SU-DHL-6 (cell line): ENCODE results near the gene ABL2.
"Not testable (repeated sequence)": the region's sequence is repeated elsewhere in the genome, so short reads cannot be mapped to it uniquely, and the experiment has no call there.

Experiments used
- H2AFZ ChIP-seq: fragments of 200-600 bp; sonication (generic); 2 replicates; pipeline ENCODE4 v1.6.1; 2014; ENCODE audit warnings: low read depth, mild to moderate bottlenecking, moderate library complexity, mixed read lengths, antibody characterized with exemption, low read length; ENCODE audit not compliant: severe bottlenecking
- H3F3A ChIP-seq: fragments of 200-600 bp; shearing (Covaris generic); 2 replicates; pipeline ENCODE4 v1.6.0; 2016; ENCODE audit warnings: antibody characterized with exemption, mild to moderate bottlenecking; ENCODE audit not compliant: insufficient read depth
- H3K27ac ChIP-seq: fragments of 200-600 bp; sonication (generic); 2 replicates; pipeline ENCODE4 v1.5.1; 2016; ENCODE audit warnings: low read depth, mild to moderate bottlenecking, low read length, moderate library complexity, mixed read lengths
- H3K27me3 ChIP-seq: fragments of 200-600 bp; sonication (generic), shearing (Covaris generic); 2 replicates; pipeline ENCODE4 v1.6.0; 2014; ENCODE audit warnings: mild to moderate bottlenecking, low read length
- H3K36me3 ChIP-seq: fragments of 200-600 bp; sonication (generic); 2 replicates; pipeline ENCODE4 v1.6.1; 2014; ENCODE audit warnings: mild to moderate bottlenecking, low read length, mixed read lengths
- H3K4me2 ChIP-seq: fragments of 300-600, 200-600 bp; shearing (Covaris generic), sonication (generic); 2 replicates; pipeline ENCODE4 v1.6.0; 2014; ENCODE audit warnings: low read length, low read depth, mild to moderate bottlenecking; ENCODE audit not compliant: poor library complexity, severe bottlenecking
- H3K4me3 ChIP-seq: fragments of 200-600 bp; sonication (generic); 2 replicates; pipeline ENCODE4 v1.5.1; 2014; ENCODE audit warnings: antibody characterized with exemption, low read length, mild to moderate bottlenecking, mixed read lengths; ENCODE audit not compliant: insufficient read depth, poor library complexity, severe bottlenecking
- H3K79me2 ChIP-seq: fragments of 200-600 bp; sonication (generic); 2 replicates; pipeline ENCODE4 v1.6.1; 2014; ENCODE audit warnings: mild to moderate bottlenecking, low read length, moderate library complexity; ENCODE audit not compliant: insufficient read depth
- H3K9ac ChIP-seq: fragments of 200-600 bp; sonication (generic); 2 replicates; pipeline ENCODE4 v1.7.0; 2014; ENCODE audit warnings: mild to moderate bottlenecking, low read length
- H3K9me2 ChIP-seq: fragments of 200-600 bp; sonication (generic); replicated peaks from 2 replicates; pipeline ENCODE4 v1.6.1; 2014; ENCODE audit warnings: low read length; ENCODE audit not compliant: insufficient read depth
- H3K9me3 ChIP-seq: fragments of 200-600 bp; sonication (generic); 2 replicates; pipeline ENCODE4 v1.6.1; 2014; ENCODE audit warnings: low read length, mixed read lengths; ENCODE audit not compliant: insufficient read depth
- H4K20me1 ChIP-seq: fragments of 200-600 bp; sonication (generic); 2 replicates; pipeline ENCODE4 v1.6.1; 2014; ENCODE audit warnings: low read depth, mild to moderate bottlenecking, antibody characterized with exemption, low read length, moderate library complexity, mixed read lengths
- EZH2phosphoT487 ChIP-seq: fragments of 200-600 bp; sonication (generic), shearing (Covaris generic); conservative IDR thresholded peaks from 2 replicates; pipeline ENCODE4 v1.6.1; 2018; ENCODE audit warnings: mild to moderate bottlenecking, antibody characterized with exemption, low read length, moderate library complexity, mixed read lengths
- TF ChIP-seq, protein P1 (sequence below): fragments of 200-600 bp; sonication (generic); IDR thresholded peaks from one replicate; pipeline ENCODE4 v1.5.1; 2017; ENCODE audit warnings: antibody characterized with exemption, mild to moderate bottlenecking, low read length, moderate library complexity; ENCODE audit not compliant: insufficient read depth, poor library complexity, severe bottlenecking

Gene ABL2

DNA sequence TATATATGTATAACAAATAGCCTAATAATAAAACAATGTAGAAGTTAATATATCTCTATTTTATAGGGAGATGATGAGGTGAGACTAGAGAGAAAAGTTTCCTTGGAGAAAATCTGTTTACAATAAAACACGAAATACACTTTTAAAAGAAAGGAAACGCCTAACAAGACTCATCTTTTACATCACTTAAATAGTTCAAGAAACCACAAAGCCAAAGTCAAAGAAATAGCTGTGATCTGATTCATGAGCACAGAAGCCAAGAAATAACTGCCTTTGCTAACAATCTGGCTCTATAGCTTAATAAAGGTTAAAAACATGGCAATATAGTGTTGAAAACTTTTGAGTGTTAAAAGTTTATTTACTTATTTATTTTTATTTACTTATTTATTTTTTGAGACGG is 86.2 kb downstream of the ABL2 start:
- no peaks in the 10 kb centered on the region for H3K79me2 ChIP-seq
- no peak overlapping the region for H3K27ac ChIP-seq
- H3F3A ChIP-seq: peaks cover 6% of the 10 kb centered on the region; the same call in 1 of the 2 replicates
- H3K9ac ChIP-seq: no peak overlapping the region
- H3K9me3 ChIP-seq: no peaks in the 10 kb centered on the region
- TF ChIP-seq, protein P1, sequence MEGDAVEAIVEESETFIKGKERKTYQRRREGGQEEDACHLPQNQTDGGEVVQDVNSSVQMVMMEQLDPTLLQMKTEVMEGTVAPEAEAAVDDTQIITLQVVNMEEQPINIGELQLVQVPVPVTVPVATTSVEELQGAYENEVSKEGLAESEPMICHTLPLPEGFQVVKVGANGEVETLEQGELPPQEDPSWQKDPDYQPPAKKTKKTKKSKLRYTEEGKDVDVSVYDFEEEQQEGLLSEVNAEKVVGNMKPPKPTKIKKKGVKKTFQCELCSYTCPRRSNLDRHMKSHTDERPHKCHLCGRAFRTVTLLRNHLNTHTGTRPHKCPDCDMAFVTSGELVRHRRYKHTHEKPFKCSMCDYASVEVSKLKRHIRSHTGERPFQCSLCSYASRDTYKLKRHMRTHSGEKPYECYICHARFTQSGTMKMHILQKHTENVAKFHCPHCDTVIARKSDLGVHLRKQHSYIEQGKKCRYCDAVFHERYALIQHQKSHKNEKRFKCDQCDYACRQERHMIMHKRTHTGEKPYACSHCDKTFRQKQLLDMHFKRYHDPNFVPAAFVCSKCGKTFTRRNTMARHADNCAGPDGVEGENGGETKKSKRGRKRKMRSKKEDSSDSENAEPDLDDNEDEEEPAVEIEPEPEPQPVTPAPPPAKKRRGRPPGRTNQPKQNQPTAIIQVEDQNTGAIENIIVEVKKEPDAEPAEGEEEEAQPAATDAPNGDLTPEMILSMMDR: no peak
- TF ChIP-seq EZH2phosphoT487: no peak
- no peak overlapping the region for H3K4me3 ChIP-seq
- H3K9me2 ChIP-seq: no peaks in the 10 kb centered on the region
- no peak overlapping the region for H3K4me2 ChIP-seq
- no peaks in the 10 kb centered on the region; the same call in 1 of the 2 replicates for H4K20me1 ChIP-seq
- no peak overlapping the region for H2AFZ ChIP-seq
- no peaks in the 10 kb centered on the region for H3K27me3 ChIP-seq
- H3K36me3 ChIP-seq: no peaks in the 10 kb centered on the region

DNA sequence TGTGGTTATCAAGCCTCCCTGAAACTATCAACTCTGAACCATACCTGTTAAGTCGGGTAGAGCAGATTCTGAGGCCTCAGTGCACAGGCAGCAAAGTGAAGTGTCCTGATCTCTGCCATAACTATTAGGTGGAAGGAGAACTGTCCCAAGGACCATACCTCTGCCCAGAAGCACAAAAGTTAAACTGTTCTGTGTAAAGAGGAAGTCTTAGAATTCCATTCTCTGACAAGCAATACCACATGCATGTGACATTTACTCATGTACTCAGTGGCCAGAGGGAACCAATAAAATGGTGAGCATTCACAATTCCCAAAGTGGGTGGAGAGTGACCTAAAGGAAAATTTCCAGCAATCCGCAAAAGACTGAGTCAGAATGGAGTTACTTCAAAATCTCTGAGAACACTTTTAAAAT is 86.6 kb downstream of the ABL2 start:
- H3K4me2 ChIP-seq: no peak overlapping the region
- H3K9ac ChIP-seq: no peak overlapping the region
- H4K20me1 ChIP-seq: no peaks in the 10 kb centered on the region; the same call in 1 of the 2 replicates
- no peaks in the 10 kb centered on the region for H3K36me3 ChIP-seq
- TF ChIP-seq, protein P1: no peak
- no peak for TF ChIP-seq EZH2phosphoT487
- no peaks in the 10 kb centered on the region for H3K9me3 ChIP-seq
- H2AFZ ChIP-seq: no peak overlapping the region
- no peaks in the 10 kb centered on the region for H3K27me3 ChIP-seq
- H3K4me3 ChIP-seq: no peak overlapping the region
- no peaks in the 10 kb centered on the region for H3K9me2 ChIP-seq
- H3K27ac ChIP-seq: no peak overlapping the region
- H3F3A ChIP-seq: peaks cover 6% of the 10 kb centered on the region; the same call in 1 of the 2 replicates
- H3K79me2 ChIP-seq: no peaks in the 10 kb centered on the region

DNA sequence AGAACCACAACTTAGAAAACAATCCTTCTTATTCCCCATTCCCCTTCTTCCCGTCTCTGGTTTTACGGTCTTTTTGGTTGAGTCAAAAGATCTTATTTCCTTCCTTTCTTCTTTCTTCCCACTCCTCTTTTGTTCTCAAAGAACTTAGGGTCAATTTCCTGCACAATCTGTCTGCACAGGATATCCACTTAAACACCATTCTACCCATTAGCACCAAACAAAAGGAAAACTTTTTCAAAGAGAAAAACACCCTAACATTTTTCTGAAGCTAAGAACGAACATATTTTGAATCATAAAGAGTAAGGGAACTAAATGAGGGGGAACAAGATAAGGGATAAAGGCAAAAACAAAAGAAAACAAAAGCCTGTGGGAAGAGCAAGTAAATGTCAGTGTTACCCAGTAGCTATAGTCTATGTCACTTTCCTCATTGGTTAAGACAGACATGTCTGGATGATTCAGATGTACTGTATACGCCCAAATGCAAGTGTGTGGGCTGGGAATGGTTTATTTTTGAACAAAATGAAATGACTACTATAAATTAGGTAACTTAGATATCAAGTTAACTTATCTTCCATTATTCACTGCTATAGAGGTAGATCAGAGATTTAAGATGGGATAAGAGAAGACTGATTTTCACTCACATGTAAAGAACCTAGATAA is 87.8 kb downstream of the ABL2 start:
- no peak overlapping the region for H2AFZ ChIP-seq
- no peaks in the 10 kb centered on the region for H3K79me2 ChIP-seq
- no peak overlapping the region for H3K9ac ChIP-seq
- H3K4me2 ChIP-seq: no peak overlapping the region
- H3K9me3 ChIP-seq: no peaks in the 10 kb centered on the region
- H3F3A ChIP-seq: peaks cover 6% of the 10 kb centered on the region; the same call in 1 of the 2 replicates
- TF ChIP-seq EZH2phosphoT487: no peak
- TF ChIP-seq, protein P1: no peak
- no peaks in the 10 kb centered on the region for H3K36me3 ChIP-seq
- H3K27ac ChIP-seq: no peak overlapping the region
- H4K20me1 ChIP-seq: no peaks in the 10 kb centered on the region; the same call in 1 of the 2 replicates
- no peaks in the 10 kb centered on the region for H3K27me3 ChIP-seq
- H3K9me2 ChIP-seq: no peaks in the 10 kb centered on the region
- H3K4me3 ChIP-seq: no peak overlapping the region

DNA sequence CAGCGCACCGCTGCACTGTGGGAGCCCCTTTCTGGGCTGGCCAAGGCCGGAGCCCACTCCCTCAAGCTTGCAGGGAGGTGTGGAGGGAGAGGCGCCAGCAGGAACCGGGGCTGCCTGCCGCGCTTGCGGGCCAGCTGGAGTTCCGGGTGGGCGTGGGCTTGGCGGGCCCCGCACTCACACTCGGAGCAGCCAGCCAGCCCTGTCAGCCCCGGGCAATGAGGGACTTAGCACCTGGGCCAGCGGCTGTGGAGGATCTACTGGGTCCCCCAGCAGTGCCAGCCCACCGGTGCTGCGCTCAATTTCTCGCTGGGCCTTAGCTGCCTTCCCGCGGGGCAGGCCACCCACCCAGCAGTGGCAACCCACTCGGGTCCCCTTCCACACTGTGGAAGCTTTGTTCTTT is 90.7 kb downstream of the ABL2 start:
- H3K9me2 ChIP-seq, H3K9me3 ChIP-seq, H3K79me2 ChIP-seq, H3K9ac ChIP-seq, H3K4me3 ChIP-seq, H3K27ac ChIP-seq, H2AFZ ChIP-seq, H4K20me1 ChIP-seq, H3K27me3 ChIP-seq, H3F3A ChIP-seq, H3K36me3 ChIP-seq, H3K4me2 ChIP-seq: not testable (repeated sequence)
